Effector CD4-positive, alpha-beta T cell (primary cell): Measurements from ENCODE around the gene GASK1A. TPM values are rescaled to one million over a fixed set of nuclear protein-coding genes. Genes with fewer than 3 reads are reported as not detected.
"Not testable (repeated sequence)": the region's sequence is repeated elsewhere in the genome, so short reads cannot be mapped to it uniquely, and the experiment has no call there.

Experiments used
- DNase-seq: peaks from one replicate; pipeline ENCODE4 v3.0.0-alpha.2; 2020
- total RNA-seq: gene quantifications from one replicate; lab custom pipeline; 2026; lab: John Stamatoyannopoulos, UW

Gene GASK1A
- not detected for total RNA-seq

- DNase-seq = no peak
These were observed at the start of gene GASK1A for GRCh38 chr3:42979044-42979972. TSS of gene GASK1A (plus strand) at chr3:42979311. CDS start at chr3:42979643, 332 bp downstream.

- no peak for DNase-seq
These were observed 45.0 kb upstream of the GASK1A start for GRCh38 chr3:42934111-42934510.

- no peak for DNase-seq
These were observed 44.2 kb upstream of the GASK1A start for GRCh38 chr3:42934910-42935309.

GRCh38 chr3:42935472-42935871 is 43.6 kb upstream of the GASK1A start:
- no peak for DNase-seq

- no peak for DNase-seq
These were observed 42.7 kb upstream of the GASK1A start for GRCh38 chr3:42936157-42936981.

- no peak for DNase-seq
These were observed 41.8 kb upstream of the GASK1A start for GRCh38 chr3:42937334-42937733.

GRCh38 chr3:42942693-42943092 is 36.4 kb upstream of the GASK1A start:
- no peak for DNase-seq

- no peak for DNase-seq
These were observed 33.1 kb upstream of the GASK1A start for GRCh38 chr3:42946050-42946449.

- DNase-seq = no peak
These were observed 21.5 kb upstream of the GASK1A start for GRCh38 chr3:42957573-42957972.

- DNase-seq = no peak
These were observed 18.8 kb upstream of the GASK1A start for GRCh38 chr3:42960282-42960681.

- DNase-seq = no peak
These were observed 18.3 kb upstream of the GASK1A start for GRCh38 chr3:42960786-42961185.

GRCh38 chr3:42961633-42962032 is 17.5 kb upstream of the GASK1A start:
- no peak for DNase-seq

GRCh38 chr3:42963269-42963668 is 15.8 kb upstream of the GASK1A start:
- no peak for DNase-seq

- DNase-seq = no peak
These were observed 14.8 kb upstream of the GASK1A start for GRCh38 chr3:42964266-42964665.

- DNase-seq = no peak
These were observed 8.6 kb upstream of the GASK1A start for GRCh38 chr3:42970557-42970956.

GRCh38 chr3:42970976-42971772 is 7.9 kb upstream of the GASK1A start:
- no peak for DNase-seq

- not testable (repeated sequence) for DNase-seq
These were observed 4.2 kb upstream of the GASK1A start for GRCh38 chr3:42974906-42975305.

GRCh38 chr3:42975456-42975855 is 3.7 kb upstream of the GASK1A start:
- no peak for DNase-seq

GRCh38 chr3:42975955-42976354 is 3.2 kb upstream of the GASK1A start:
- DNase-seq = no peak

GRCh38 chr3:42980209-42980608 is 1.1 kb downstream of the GASK1A start:
- DNase-seq = no peak

- DNase-seq = no peak
These were observed 1.8 kb downstream of the GASK1A start for GRCh38 chr3:42980909-42981308.

- no peak for DNase-seq
These were observed 3.7 kb downstream of the GASK1A start for GRCh38 chr3:42982645-42983412.
